Measurements from ENCODE around the gene TEX38. TPM values are rescaled to one million over a fixed set of nuclear protein-coding genes. Genes with fewer than 3 reads are reported as not detected.

TEX38 gene
- total and polyA plus RNA-seq, 4 donors = not detected

GRCh38 chr1:46677339-46677738 is 5.7 kb downstream of the TEX38 start (continued):
- TF ChIP-seq HNF4G (IDR thresholded peaks at IDR 0.05) = no peak
- no peak for TF ChIP-seq RAD21 (IDR thresholded peaks at IDR 0.05)
- no peak for TF ChIP-seq JUND (IDR thresholded peaks at IDR 0.05)
- TF ChIP-seq HNF4A (conservative IDR thresholded peaks at IDR 0.05) = no peak

GRCh38 chr1:46679789-46680573 is 8.3 kb downstream of the TEX38 start:
- Histone ChIP-seq H3K27ac (ENCODE audit: low read depth in 1 of 2, low read length in 2 of 2) (no peak overlapping the region), H3K9me3 (ENCODE audit: control insufficient read depth in 4 of 4, low read length in 3 of 4) (no peaks in the 10 kb centered on the region), H3K27me3 (ENCODE audit: control insufficient read depth in 4 of 4, insufficient read depth in 4 of 4, low read length in 3 of 4) (no peaks in the 10 kb centered on the region), H3K4me3 (ENCODE audit: low read depth in 1 of 3, low read length in 3 of 3) (no peak overlapping the region), H3K9ac (ENCODE audit: low read depth in 1 of 2, low read length in 2 of 2) (no peak overlapping the region), H3K4me1 (ENCODE audit: control insufficient read depth in 4 of 4, insufficient read depth in 4 of 4, low read length in 3 of 4) (no peaks in the 10 kb centered on the region), H3K36me3 (ENCODE audit: control insufficient read depth in 4 of 4, insufficient read depth in 3 of 4, low read depth in 1 of 4, low read length in 3 of 4) (peaks cover 6 to 52% (median 42%) of the 10 kb centered on the region in 4 donors)
- TF ChIP-seq YY1 (IDR thresholded peaks at IDR 0.05) (no peak), FOXA1 (IDR thresholded peaks at IDR 0.05) (no peak), RAD21 (IDR thresholded peaks at IDR 0.05) (no peak), HNF4G (IDR thresholded peaks at IDR 0.05) (no peak)
- DNase-seq (ENCODE audit: low spot score) = no peak
- WGBS = 98% methylated on average over 6 of the region's 6 CpGs

DNA sequence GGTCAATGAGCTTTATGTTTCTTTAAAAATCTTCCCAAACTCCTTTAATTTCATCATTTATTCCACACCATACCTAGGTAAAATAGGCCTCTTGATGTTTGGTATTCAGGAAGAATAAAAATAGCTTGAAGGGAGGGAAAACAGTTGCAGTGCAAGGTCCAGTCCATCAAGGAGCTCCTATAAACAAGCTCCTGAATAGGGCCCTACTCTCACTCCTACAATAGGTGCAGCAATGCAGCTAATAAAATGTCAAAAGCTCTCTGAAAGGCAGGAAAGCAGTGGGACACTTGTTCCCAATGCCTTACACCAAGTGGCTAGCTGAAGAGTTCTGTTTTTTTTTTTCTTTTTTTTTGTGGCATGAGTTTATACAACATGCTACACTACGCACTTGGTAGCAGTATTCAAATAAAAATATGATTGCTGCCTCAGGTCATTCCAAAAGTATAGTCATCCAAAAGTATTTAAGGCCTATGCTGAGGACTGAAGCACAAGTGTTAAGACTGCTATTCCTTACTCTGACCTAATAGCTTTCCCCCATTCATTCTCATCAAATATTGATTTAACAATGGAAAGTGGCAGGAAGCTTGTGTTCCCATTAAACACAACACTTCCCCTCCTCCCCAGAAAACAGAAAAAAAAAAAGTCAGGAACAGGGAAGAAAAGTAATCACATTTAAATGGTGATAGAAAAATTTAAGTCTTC is 9.8 kb downstream of the TEX38 start:
- Histone ChIP-seq H3K27me3 (ENCODE audit: control insufficient read depth in 4 of 4, insufficient read depth in 4 of 4, low read length in 3 of 4) (no peaks in the 10 kb centered on the region), H3K36me3 (ENCODE audit: control insufficient read depth in 4 of 4, insufficient read depth in 3 of 4, low read depth in 1 of 4, low read length in 3 of 4) (peaks cover 6 to 60% (median 47%) of the 10 kb centered on the region in 4 donors), H3K4me1 (ENCODE audit: control insufficient read depth in 4 of 4, insufficient read depth in 4 of 4, low read length in 3 of 4) (no peaks in the 10 kb centered on the region), H3K9ac (ENCODE audit: low read depth in 1 of 2, low read length in 2 of 2) (no peak overlapping the region), H3K9me3 (ENCODE audit: control insufficient read depth in 4 of 4, low read length in 3 of 4) (no peaks in the 10 kb centered on the region), H3K4me3 (ENCODE audit: low read depth in 1 of 3, low read length in 3 of 3) (no peak overlapping the region), H3K27ac (ENCODE audit: low read depth in 1 of 2, low read length in 2 of 2) (no peak overlapping the region)
- no peak for TF ChIP-seq TAF1 (conservative IDR thresholded peaks at IDR 0.05)
- WGBS = 94% methylated on average over 1 of the region's 1 CpG
- no peak for DNase-seq (ENCODE audit: low spot score)

GRCh38 chr1:46682064-46682463 is 10.4 kb downstream of the TEX38 start:
- TF ChIP-seq JUND (IDR thresholded peaks at IDR 0.05) = no peak
- TF ChIP-seq ZBTB33 (IDR thresholded peaks at IDR 0.05) = no peak
- TF ChIP-seq GABPA (IDR thresholded peaks at IDR 0.05 in 1 of 2, conservative IDR thresholded peaks at IDR 0.05 in 1 of 2) = no peak
- TF ChIP-seq RAD21 (IDR thresholded peaks at IDR 0.05) = no peak
- no peak for TF ChIP-seq FOXA2 (IDR thresholded peaks at IDR 0.05)
- no peak for TF ChIP-seq RXRA (IDR thresholded peaks at IDR 0.05)
- no peak for TF ChIP-seq HNF4A (conservative IDR thresholded peaks at IDR 0.05)
- TF ChIP-seq REST (IDR thresholded peaks at IDR 0.05) = no peak
- TF ChIP-seq, protein P1, sequence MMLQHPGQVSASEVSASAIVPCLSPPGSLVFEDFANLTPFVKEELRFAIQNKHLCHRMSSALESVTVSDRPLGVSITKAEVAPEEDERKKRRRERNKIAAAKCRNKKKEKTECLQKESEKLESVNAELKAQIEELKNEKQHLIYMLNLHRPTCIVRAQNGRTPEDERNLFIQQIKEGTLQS (IDR thresholded peaks at IDR 0.05) = no peak
- TF ChIP-seq, protein P2, sequence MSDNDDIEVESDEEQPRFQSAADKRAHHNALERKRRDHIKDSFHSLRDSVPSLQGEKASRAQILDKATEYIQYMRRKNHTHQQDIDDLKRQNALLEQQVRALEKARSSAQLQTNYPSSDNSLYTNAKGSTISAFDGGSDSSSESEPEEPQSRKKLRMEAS (IDR thresholded peaks at IDR 0.05) = no peak
- TF ChIP-seq NR2F2 (IDR thresholded peaks at IDR 0.05) = no peak
- TF ChIP-seq CTCF (IDR thresholded peaks at IDR 0.05; ENCODE audit: low read depth, low read length, missing input control) = no peak
- TF ChIP-seq TAF1 (conservative IDR thresholded peaks at IDR 0.05) = no peak
- Histone ChIP-seq H3K27me3 (ENCODE audit: control insufficient read depth in 4 of 4, insufficient read depth in 4 of 4, low read length in 3 of 4) (no peaks in the 10 kb centered on the region), H3K27ac (ENCODE audit: low read depth in 1 of 2, low read length in 2 of 2) (no peak overlapping the region), H3K4me3 (ENCODE audit: low read depth in 1 of 3, low read length in 3 of 3) (no peak overlapping the region), H3K4me1 (ENCODE audit: control insufficient read depth in 4 of 4, insufficient read depth in 4 of 4, low read length in 3 of 4) (peaks cover 0 to 3% (median 0%) of the 10 kb centered on the region in 4 donors), H3K9me3 (ENCODE audit: control insufficient read depth in 4 of 4, low read length in 3 of 4) (no peaks in the 10 kb centered on the region), H3K36me3 (ENCODE audit: control insufficient read depth in 4 of 4, insufficient read depth in 3 of 4, low read depth in 1 of 4, low read length in 3 of 4) (peaks cover 7 to 64% (median 44%) of the 10 kb centered on the region in 4 donors), H3K9ac (ENCODE audit: low read depth in 1 of 2, low read length in 2 of 2) (no peak overlapping the region)
- 52% methylated on average over 1 of the region's 1 CpG for WGBS
- DNase-seq (ENCODE audit: low spot score) = no peak
